Activated CD8-positive, alpha-beta T cell treated with anti-CD3 and anti-CD28 coated beads for 36 hours (primary cell): Measurements from ENCODE around the gene RIMBP2. TPM values are rescaled to one million over a fixed set of nuclear protein-coding genes. Genes with fewer than 3 reads are reported as not detected.
A peak's percentile ranks its signal among the peaks of the same experiment; 100 is the strongest.

ENCODE experiments used
- ATAC-seq: fragments of 200-7000 bp; cut with Tn5 transposase; one replicate; pipeline ENCODE4 v1.10.0; 2021; ENCODE audit warnings: mild to moderate bottlenecking, moderate library complexity
- CTCF ChIA-PET: fragments of 350-600 bp; sonication (Branson Sonifier 250); formaldehyde crosslinking; loops from one replicate; lab custom pipeline; 2021; ENCODE audit warnings: antibody characterized with exemption; lab: Charles Lee
- POLR2A ChIA-PET: fragments of 350-600 bp; sonication (Branson Sonifier 250); formaldehyde crosslinking; loops from one replicate; lab custom pipeline; 2021; ENCODE audit warnings: antibody characterized with exemption; lab: Charles Lee
- DNase-seq: peaks from one replicate; pipeline ENCODE4 v3.0.0-alpha.2; 2020
- H3K27ac Mint-ChIP-seq: one replicate; pipeline ENCODE4 v1.8.0; 2021; ENCODE audit warnings: mild to moderate bottlenecking, mixed read lengths
- H3K27me3 Mint-ChIP-seq: one replicate; pipeline ENCODE4 v1.8.0; 2021; ENCODE audit warnings: mixed read lengths
- H3K36me3 Mint-ChIP-seq: one replicate; pipeline ENCODE4 v1.8.0; 2021; ENCODE audit warnings: low read depth, mixed read lengths
- H3K4me1 Mint-ChIP-seq: one replicate; pipeline ENCODE4 v1.8.0; 2021; ENCODE audit warnings: low read depth, mixed read lengths
- H3K4me3 Mint-ChIP-seq: one replicate; pipeline ENCODE4 v1.8.0; 2021; ENCODE audit warnings: mild to moderate bottlenecking, moderate library complexity, mixed read lengths
- H3K9me3 Mint-ChIP-seq: one replicate; pipeline ENCODE4 v1.8.0; 2021; ENCODE audit warnings: mixed read lengths
- CTCF ChIP-seq: fragments of 200-600 bp; IDR thresholded peaks from one replicate; pipeline ENCODE4 v1.8.0; 2022; ENCODE audit warnings: antibody characterized with exemption, mild to moderate bottlenecking
- intact Hi-C: fragments of 100-400 bp; cut with micrococcal nuclease; formaldehyde crosslinking; loops from one replicate; pipeline ENCODE4 v1.10.0; 2022
- total RNA-seq, 2 experiments: library from RNA; stranded (reverse); gene quantifications; one replicate each; pipeline ENCODE4 v1.2.3, GENCODE V29; 2021

Gene RIMBP2
- total RNA-seq, 2 experiments from 2014 or later = not detected

GRCh38 chr12:130521375-130522124 lies 194.5 kb downstream of the RIMBP2 start:
- Mint-ChIP-seq H3K4me3 (no peak overlapping the region), H3K36me3 (no peaks in the 10 kb centered on the region), H3K27ac (no peak overlapping the region), H3K9me3 (no peaks in the 10 kb centered on the region), H3K27me3 (peaks cover 3% of the 10 kb centered on the region), H3K4me1 (no peaks in the 10 kb centered on the region)
- ChIA-PET CTCF (no interaction called here), POLR2A (no interaction called here)
- intact Hi-C loops = no loop called here
- peak; percentile 4 for DNase-seq
- TF ChIP-seq CTCF = no peak
- no peak for ATAC-seq

GRCh38 chr12:130520784-130521183 lies 195.3 kb downstream of the RIMBP2 start:
- intact Hi-C loops = no loop called here

GRCh38 chr12:130517588-130517987 lies 198.5 kb downstream of the RIMBP2 start:
- ATAC-seq (no peak), DNase-seq (no peak)
- Mint-ChIP-seq H3K36me3 (no peaks in the 10 kb centered on the region), H3K9me3 (peaks cover 2% of the 10 kb centered on the region), H3K4me3 (no peak overlapping the region), H3K4me1 (no peaks in the 10 kb centered on the region), H3K27ac (no peak overlapping the region), H3K27me3 (peaks cover 7% of the 10 kb centered on the region)
- intact Hi-C loops = no loop called here
- CTCF ChIA-PET = no interaction called here
- TF ChIP-seq CTCF = no peak
- POLR2A ChIA-PET = no interaction called here

More at GRCh38 chr12:130520784-130521183, 195.3 kb downstream of the RIMBP2 start:
- Mint-ChIP-seq H3K27me3 (peaks cover 3% of the 10 kb centered on the region), H3K27ac (no peak overlapping the region), H3K4me3 (no peak overlapping the region), H3K36me3 (no peaks in the 10 kb centered on the region), H3K4me1 (no peaks in the 10 kb centered on the region), H3K9me3 (no peaks in the 10 kb centered on the region)
- ATAC-seq (no peak), DNase-seq (no peak)
- ChIA-PET POLR2A (no interaction called here), CTCF (no interaction called here)
- TF ChIP-seq CTCF = no peak

- peaks cover 4% of the 10 kb centered on the region for H3K27me3 Mint-ChIP-seq
- no peak overlapping the region for H3K27ac Mint-ChIP-seq
- peaks cover 2% of the 10 kb centered on the region for H3K9me3 Mint-ChIP-seq
- no peaks in the 10 kb centered on the region for H3K4me1 Mint-ChIP-seq
- CTCF ChIA-PET = no interaction called here
- ATAC-seq (no peak), DNase-seq (no peak)
- no peaks in the 10 kb centered on the region for H3K36me3 Mint-ChIP-seq
- POLR2A ChIA-PET = interaction anchor here (0.9 kb wide), 1 partner anchor 222 kb away, joined by 3 read pairs; no protein-coding TSS in a partner anchor
- intact Hi-C loops = no loop called here
- no peak overlapping the region for H3K4me3 Mint-ChIP-seq
- no peak for TF ChIP-seq CTCF
These were observed 201.9 kb downstream of the RIMBP2 start for GRCh38 chr12:130514149-130514551.

GRCh38 chr12:130513556-130513955 lies 202.5 kb downstream of the RIMBP2 start:
- Mint-ChIP-seq H3K9me3 (peaks cover 2% of the 10 kb centered on the region), H3K27ac (no peak overlapping the region), H3K36me3 (no peaks in the 10 kb centered on the region), H3K4me3 (no peak overlapping the region), H3K4me1 (no peaks in the 10 kb centered on the region), H3K27me3 (peaks cover 4% of the 10 kb centered on the region)
- intact Hi-C loops = no loop called here
- ChIA-PET CTCF (no interaction called here), POLR2A (interaction anchor here (0.9 kb wide), 1 partner anchor 222 kb away, joined by 3 read pairs; no protein-coding TSS in a partner anchor)
- DNase-seq (no peak), ATAC-seq (no peak)
- TF ChIP-seq CTCF = no peak
